Suppressor macrophage treated with lipopolysaccharide for 4 hours (primary cell): ENCODE measurements around the gene PTPRT.
"Not testable (repeated sequence)": the region's sequence is repeated elsewhere in the genome, so short reads cannot be mapped to it uniquely, and the experiment has no call there.

ENCODE experiments used
- DNase-seq: peaks from one replicate; pipeline ENCODE4 v3.0.0-alpha.2; 2020

The PTPRT gene

GRCh38 chr20:42258564-42259302, 931.0 kb downstream of the PTPRT start:
- DNase-seq, result no peak

- no peak for DNase-seq
These were observed 933.9 kb downstream of the PTPRT start for GRCh38 chr20:42255821-42256220.

GRCh38 chr20:42254673-42255072, 935.0 kb downstream of the PTPRT start:
- DNase-seq, result no peak

- DNase-seq, result no peak
These were observed 937.6 kb downstream of the PTPRT start for GRCh38 chr20:42252116-42252515.

- DNase-seq, result no peak
These were observed 970.9 kb downstream of the PTPRT start for GRCh38 chr20:42218621-42219374.

- DNase-seq, result no peak
These were observed 975.6 kb downstream of the PTPRT start for GRCh38 chr20:42214074-42214473.

- no peak for DNase-seq
These were observed 977.3 kb downstream of the PTPRT start for GRCh38 chr20:42212391-42212790.

GRCh38 chr20:42206557-42206956, 983.1 kb downstream of the PTPRT start:
- DNase-seq, result not testable (repeated sequence)

GRCh38 chr20:42204109-42204660, 985.5 kb downstream of the PTPRT start:
- no peak for DNase-seq

GRCh38 chr20:42197599-42197998, 992.1 kb downstream of the PTPRT start:
- DNase-seq, result no peak

GRCh38 chr20:42193119-42193518, 996.6 kb downstream of the PTPRT start:
- DNase-seq, result no peak

GRCh38 chr20:42192321-42192720, 997.4 kb downstream of the PTPRT start:
- no peak for DNase-seq

GRCh38 chr20:42191140-42191860, 998.4 kb downstream of the PTPRT start:
- DNase-seq, result no peak

GRCh38 chr20:42190084-42190483, 999.6 kb downstream of the PTPRT start:
- no peak for DNase-seq

GRCh38 chr20:42186337-42186736, 1003.4 kb downstream of the PTPRT start:
- DNase-seq, result no peak

GRCh38 chr20:42183147-42183546, 1006.6 kb downstream of the PTPRT start:
- no peak for DNase-seq

- DNase-seq, result no peak
These were observed 1008.6 kb downstream of the PTPRT start for GRCh38 chr20:42181064-42181463.

GRCh38 chr20:42179768-42180167, 1009.9 kb downstream of the PTPRT start:
- DNase-seq, result no peak

- DNase-seq, result no peak
These were observed 1016.3 kb downstream of the PTPRT start for GRCh38 chr20:42173440-42173839.

GRCh38 chr20:42164121-42164890, 1025.4 kb downstream of the PTPRT start:
- DNase-seq, result no peak

- no peak for DNase-seq
These were observed 1028.4 kb downstream of the PTPRT start for GRCh38 chr20:42161228-42161829.

- DNase-seq, result no peak
These were observed 1029.9 kb downstream of the PTPRT start for GRCh38 chr20:42159808-42160207.
